ENCODE results near the gene ZNF784. TPM values are rescaled to one million over a fixed set of nuclear protein-coding genes. Genes with fewer than 3 reads are reported as not detected.
A peak's percentile ranks its signal among the peaks of the same experiment; 100 is the strongest.

Gene ZNF784
- total and polyA plus RNA-seq, 10 of the 15 experiments (the other 5 are each of a cell fraction or from before 2014, with no cell fraction given) = 0.10 to 5.2 (median 1.8) TPM

DNA sequence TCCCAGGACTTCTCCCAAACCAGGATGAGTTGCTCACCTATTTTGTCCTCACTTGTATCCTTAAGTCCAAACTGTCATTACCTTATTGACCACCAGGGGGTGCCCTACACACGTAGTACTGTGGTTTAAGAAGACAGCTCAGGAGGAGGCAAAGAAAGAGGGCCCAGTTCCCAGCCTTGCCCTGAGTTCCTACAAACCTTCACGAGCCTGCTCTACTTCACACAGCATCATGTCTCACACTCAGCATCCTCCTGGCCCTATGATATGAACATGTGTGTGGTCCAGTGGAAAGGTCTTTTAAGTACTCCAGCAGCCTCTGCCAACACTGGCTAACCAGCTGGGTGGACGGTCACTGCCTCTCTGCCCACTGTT, 8.1 kb upstream of the ZNF784 start (continued):
- no peak for TF ChIP-seq ZBTB40 (IDR thresholded peaks at IDR 0.05; ENCODE audit: borderline replicate concordance)
- TF ChIP-seq SMC3 (IDR thresholded peaks at IDR 0.05; ENCODE audit: borderline replicate concordance, low read length) = peak; percentile 73
- TF ChIP-seq NFYB (IDR thresholded peaks at IDR 0.05; ENCODE audit: insufficient read depth, low read depth, low read length) = no peak
- TF ChIP-seq CTCF (IDR thresholded peaks at IDR 0.05 in 2 of 3, conservative IDR thresholded peaks at IDR 0.05 in 1 of 3; ENCODE audit: control insufficient read depth in 2 of 3, extremely low read depth in 1 of 3, insufficient read depth in 1 of 3, low read depth in 3 of 3, low read length in 3 of 3) = peak; percentile 75 to 85 (median 76)
- TF ChIP-seq SUZ12 (IDR thresholded peaks at IDR 0.05; ENCODE audit: unreplicated experiment) = no peak
- no peak for TF ChIP-seq ZBED1 (IDR thresholded peaks at IDR 0.05; ENCODE audit: borderline replicate concordance)
- peak; percentile 41; the same call in 1 of the 2 replicates for TF ChIP-seq SMARCA5 (IDR thresholded peaks at IDR 0.05)
- no peak for TF ChIP-seq CHD2 (IDR thresholded peaks at IDR 0.05; ENCODE audit: borderline replicate concordance, low read depth, low read length)
- no peak for TF ChIP-seq YBX1 (IDR thresholded peaks at IDR 0.05)
- TF ChIP-seq FOXM1 (IDR thresholded peaks at IDR 0.05; ENCODE audit: low read depth, low read length) = no peak
- no peak for TF ChIP-seq NR2F1 (conservative IDR thresholded peaks at IDR 0.05)
- no peak for TF ChIP-seq RELA (IDR thresholded peaks at IDR 0.05; ENCODE audit: borderline replicate concordance, partially characterized antibody)
- TF ChIP-seq RCOR1 (conservative IDR thresholded peaks at IDR 0.05; ENCODE audit: low read depth, low read length) = no peak
- TF ChIP-seq NFYA (IDR thresholded peaks at IDR 0.05; ENCODE audit: borderline replicate concordance, low read depth, low read length) = no peak
- no peak for TF ChIP-seq MTA3 (IDR thresholded peaks at IDR 0.05; ENCODE audit: borderline replicate concordance, low read length)
- TF ChIP-seq HDAC6 (IDR thresholded peaks at IDR 0.05; ENCODE audit: unreplicated experiment) = no peak
- TF ChIP-seq ZNF687 (IDR thresholded peaks at IDR 0.05) = no peak
- no peak for TF ChIP-seq ZNF622 (IDR thresholded peaks at IDR 0.05)
